ENCODE results near the gene RALGDS.
"Not testable (repeated sequence)": the region's sequence is repeated elsewhere in the genome, so short reads cannot be mapped to it uniquely, and the experiment has no call there.

RALGDS gene

DNA sequence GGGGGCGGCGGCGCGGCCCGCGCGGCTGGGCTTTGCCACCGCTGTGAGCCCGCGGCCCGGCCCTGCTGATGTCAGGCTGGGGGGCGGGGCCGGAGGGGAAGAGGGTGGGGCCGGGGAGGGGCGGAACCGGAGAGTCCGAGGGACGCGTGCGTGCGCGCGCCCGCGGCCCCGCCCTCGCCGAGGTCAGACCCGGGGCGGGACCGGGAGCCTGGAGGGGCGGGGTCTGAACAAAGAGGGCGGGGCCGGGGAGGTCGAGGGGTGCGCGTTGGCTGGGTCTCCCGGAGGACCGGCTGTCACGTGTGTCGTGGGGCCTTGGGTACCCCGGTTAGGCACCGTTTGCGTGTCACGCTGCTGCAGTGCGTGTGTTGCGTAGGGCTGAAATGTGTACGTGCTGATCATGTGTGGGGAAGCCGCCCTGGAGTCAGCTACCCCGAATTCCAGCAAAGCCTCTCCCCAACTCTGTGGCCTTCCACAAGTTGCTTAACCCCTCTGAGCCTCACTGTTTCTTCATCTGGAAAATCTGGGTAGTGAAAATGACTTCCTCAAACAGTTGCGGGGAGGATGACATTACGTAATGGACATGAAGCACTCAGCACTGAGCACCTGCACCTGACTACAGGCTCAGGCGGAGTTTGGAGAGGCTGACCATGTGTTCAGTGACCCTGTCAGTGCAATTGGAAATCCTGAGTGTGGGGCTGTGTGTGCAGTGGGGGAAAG is at the start of gene RALGDS:
Gene RALGDS, minus strand, starts transcription at position 43 of the 717 bp plus-strand sequence. CDS start 86 bp downstream, outside the sequence.
- peak; percentile 97 for DNase-seq

GRCh38 chr9:133170716-133171115 is 49.7 kb upstream of the RALGDS start:
- no peak for DNase-seq

- not testable (repeated sequence) for DNase-seq
Observed at GRCh38 chr9:133169687-133170086, 48.6 kb upstream of the RALGDS start.

GRCh38 chr9:133169102-133169501 is 48.1 kb upstream of the RALGDS start:
- no peak for DNase-seq

- peak; percentile 63 for DNase-seq
Observed at GRCh38 chr9:133168432-133168831, 47.4 kb upstream of the RALGDS start.

DNA sequence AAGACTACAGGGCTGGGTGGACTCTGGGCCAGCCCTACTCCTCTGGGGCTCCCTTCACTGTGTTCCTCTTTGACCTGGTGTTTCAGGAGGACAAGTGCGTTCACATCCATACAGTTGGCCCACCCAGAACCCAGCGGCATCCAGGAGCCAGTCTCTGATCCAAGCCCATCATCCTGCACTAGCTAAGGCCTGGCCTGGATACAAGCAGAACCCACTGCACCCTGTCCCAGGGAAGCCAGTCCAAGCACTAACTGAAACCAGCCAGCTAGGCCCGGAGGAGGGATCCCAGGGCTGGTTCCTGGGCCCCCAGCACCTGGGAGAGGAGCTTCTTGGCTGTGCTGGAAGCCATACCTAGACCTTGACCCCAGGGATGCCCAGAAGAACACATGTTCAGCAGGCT is 46.7 kb upstream of the RALGDS start:
- DNase-seq = no peak

DNA sequence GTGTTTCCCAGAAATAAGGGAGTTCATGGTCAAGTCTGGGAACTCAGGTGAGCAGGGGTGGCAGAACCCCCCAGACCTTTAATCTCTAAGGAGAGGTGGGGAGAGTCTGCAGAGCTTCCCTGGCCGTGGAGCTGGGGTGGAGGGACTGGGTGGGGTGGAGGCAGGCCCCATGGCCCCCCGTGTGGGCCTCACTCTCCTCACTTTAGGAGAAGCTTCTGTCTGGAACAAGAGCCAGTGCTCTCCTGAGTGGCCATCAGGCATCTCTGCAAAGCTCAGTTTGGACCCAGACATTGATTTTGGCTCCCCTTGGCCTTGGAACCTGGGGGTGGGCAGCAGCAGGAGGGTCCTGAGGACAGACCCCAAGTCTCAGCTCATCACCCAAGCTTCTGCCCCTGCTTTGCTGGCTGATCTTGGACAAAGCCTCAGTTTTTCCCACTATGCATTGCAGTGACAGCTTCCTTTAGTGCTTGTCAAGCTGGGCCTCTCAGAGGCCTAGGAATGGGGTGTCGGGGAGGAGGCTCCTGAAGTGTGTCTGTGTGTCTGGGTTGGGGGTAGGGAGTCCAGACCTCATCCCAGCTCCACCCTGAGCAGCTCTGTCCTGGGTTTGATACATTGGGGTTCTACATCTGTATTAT is 46.2 kb upstream of the RALGDS start:
- DNase-seq = no peak

DNA sequence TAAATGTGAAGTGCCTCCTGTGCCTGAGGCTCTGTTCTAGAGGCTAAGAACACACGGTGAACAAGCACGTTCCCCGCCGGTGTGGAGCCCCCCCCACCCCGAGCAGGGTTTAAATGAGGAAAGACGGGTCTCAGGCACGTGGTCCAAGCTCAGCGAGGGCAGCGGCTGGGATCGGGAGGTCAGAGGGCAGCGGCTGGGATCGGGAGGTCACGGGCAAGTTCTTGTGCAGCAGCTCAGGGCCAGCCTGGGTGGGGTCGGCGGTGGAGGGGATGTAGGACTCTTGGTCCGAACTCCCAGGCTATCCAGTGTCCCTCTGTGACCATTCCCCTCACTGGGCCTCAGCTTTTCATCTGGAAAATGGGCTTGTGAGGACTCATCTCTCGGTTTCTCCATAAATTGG is 45.4 kb upstream of the RALGDS start:
- peak; percentile 39 for DNase-seq

DNA sequence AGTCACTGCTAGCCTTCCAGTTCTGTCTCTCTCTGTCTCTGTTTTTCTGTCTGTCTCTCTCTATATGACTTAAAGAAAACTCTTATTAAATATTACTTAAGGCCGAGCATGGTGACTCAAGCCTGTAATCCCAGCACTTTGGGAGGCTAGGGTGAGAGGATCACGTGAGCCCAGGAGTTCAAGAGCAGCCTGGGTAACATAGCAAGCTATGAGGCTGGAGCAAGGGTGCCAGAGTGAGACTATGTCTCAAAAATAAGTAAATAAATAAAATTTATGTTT is 44.4 kb upstream of the RALGDS start:
- DNase-seq = no peak

- no peak for DNase-seq
Observed at GRCh38 chr9:133164191-133164590, 43.2 kb upstream of the RALGDS start.

DNA sequence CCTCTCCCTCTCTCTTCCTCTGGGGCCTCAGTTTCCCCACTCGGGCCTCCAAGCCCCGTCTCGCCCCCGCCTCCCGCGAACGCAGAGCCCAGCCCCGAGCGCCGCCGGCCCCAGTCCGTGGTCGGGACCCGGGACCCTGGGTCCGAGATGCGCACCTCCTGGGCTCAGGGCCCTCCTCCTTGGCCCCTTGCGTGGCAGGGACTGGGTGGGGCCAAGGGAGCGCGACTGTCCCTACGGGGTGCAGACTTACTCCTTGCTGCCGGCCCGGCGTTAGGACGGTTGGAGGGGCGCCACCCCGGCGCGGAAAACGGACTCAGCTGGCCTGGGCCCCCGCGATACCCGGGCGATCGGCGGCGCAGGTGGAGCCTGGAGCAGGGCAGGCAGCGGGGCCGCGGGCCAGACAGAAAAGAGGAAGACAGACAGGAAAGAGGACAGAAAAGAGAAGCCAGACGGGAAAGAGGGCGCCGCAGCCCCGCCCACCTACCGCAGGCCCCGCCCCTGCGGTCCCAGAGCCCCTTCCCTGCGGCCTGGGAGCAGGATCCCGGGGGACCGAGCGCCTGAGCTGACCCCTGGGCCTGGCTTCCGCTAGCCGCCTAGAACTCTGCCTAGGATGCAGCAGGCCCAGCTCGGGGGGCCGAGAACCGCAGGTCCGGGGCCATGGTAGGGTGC is 42.6 kb upstream of the RALGDS start, which contains the start of gene GBGT1:
Gene GBGT1, minus strand, starts transcription at position 411 of the 669 bp plus-strand sequence. CDS start 1,502 bp downstream, outside the sequence.
- peak; percentile 70 for DNase-seq

- no peak for DNase-seq
Observed at GRCh38 chr9:133162861-133163503, 41.9 kb upstream of the RALGDS start.

DNA sequence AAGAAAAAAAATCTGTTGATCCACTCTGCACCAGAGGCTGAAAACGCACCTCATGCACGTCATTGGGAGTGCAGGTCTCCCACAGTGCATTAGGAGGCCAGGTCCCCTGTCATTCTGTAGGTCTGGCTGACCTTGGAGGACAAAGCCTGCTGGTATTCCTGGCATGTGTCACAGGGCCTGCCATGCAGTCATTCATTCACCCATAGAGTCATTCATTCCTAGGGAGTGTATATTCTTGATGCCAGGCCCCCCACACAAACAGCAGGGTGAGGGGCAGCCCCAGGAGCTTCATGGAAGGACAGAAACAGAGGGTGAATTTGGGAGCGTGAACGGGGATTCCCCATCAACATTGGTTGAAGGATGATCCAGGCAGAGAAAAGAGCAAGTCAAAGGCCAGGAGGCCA is 40.5 kb upstream of the RALGDS start:
- DNase-seq = no peak

GRCh38 chr9:133160742-133161546 is 39.9 kb upstream of the RALGDS start:
- DNase-seq = peak; percentile 75

DNA sequence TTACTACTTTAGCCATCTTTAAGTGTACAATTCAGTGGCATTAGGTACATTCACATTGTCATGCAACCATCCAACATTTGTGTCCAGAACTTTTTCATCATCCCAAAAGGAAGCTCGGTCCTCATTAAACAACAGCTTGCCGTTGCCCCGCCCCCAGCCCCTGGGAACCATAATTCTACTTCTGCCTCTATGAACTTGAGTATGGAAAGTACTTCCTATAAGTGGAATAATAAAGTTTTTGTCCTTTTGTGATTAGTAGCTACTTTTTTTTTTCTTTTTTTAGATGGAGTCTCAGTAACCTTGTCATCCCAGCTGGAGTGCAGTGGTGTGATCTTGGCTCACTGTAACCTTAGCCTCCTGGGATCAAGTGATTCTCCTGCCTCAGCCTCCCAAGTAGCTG is 37.7 kb upstream of the RALGDS start:
- DNase-seq = no peak

- no peak for DNase-seq
Observed at GRCh38 chr9:133155156-133155555, 34.1 kb upstream of the RALGDS start.

GRCh38 chr9:133154097-133154989 is 33.3 kb upstream of the RALGDS start:
- no peak for DNase-seq

- DNase-seq = peak; percentile 92
Observed at GRCh38 chr9:133153227-133154096, 32.4 kb upstream of the RALGDS start.

- no peak for DNase-seq
Observed at GRCh38 chr9:133151601-133152525, 30.8 kb upstream of the RALGDS start.

DNA sequence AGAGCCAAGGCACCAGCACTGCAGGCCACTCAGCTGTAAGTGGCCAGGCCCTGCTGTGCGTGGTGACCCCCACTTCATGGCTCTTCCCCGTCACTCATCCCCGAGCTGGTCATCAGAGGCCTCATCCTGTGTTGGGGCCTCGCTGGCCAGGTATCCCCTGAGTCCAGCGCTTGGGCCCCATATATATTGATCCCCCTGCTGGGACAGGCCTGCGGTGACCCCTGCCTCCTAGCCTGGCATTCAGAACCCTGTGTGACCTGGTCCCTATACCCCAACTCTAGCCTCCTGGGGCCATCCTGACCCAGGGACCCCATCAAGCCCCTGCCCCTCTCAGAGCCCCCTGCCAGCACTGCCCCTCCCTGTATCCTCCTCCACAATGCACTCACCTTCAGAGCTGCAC is 30.0 kb upstream of the RALGDS start:
- no peak for DNase-seq

Data from DMS53 (cell line).